ENCODE results near the gene FBXO46.

FBXO46 gene, protein sequence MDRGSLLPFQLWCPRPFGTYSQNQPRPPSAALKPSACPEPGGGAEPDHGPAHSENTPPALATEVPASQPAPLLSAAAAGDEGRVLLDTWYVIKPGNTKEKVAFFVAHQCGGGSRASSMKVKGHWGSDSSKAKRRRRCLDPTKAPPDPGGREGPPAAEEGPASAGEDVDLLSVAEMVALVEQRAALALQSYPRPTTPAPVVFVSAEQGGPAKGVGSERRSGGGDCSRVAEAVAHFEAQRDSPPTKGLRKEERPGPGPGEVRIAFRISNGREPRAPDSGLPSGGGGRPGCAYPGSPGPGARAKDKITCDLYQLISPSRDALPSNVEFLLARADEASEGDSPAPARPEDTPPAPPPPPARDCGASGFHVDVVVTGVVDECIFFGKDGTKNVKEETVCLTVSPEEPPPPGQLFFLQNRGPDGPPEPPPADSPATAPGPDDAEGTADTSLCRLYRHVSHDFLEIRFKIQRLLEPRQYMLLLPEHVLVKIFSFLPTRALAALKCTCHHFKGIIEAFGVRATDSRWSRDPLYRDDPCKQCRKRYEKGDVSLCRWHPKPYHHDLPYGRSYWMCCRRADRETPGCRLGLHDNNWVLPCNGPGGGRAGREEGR

DNA sequence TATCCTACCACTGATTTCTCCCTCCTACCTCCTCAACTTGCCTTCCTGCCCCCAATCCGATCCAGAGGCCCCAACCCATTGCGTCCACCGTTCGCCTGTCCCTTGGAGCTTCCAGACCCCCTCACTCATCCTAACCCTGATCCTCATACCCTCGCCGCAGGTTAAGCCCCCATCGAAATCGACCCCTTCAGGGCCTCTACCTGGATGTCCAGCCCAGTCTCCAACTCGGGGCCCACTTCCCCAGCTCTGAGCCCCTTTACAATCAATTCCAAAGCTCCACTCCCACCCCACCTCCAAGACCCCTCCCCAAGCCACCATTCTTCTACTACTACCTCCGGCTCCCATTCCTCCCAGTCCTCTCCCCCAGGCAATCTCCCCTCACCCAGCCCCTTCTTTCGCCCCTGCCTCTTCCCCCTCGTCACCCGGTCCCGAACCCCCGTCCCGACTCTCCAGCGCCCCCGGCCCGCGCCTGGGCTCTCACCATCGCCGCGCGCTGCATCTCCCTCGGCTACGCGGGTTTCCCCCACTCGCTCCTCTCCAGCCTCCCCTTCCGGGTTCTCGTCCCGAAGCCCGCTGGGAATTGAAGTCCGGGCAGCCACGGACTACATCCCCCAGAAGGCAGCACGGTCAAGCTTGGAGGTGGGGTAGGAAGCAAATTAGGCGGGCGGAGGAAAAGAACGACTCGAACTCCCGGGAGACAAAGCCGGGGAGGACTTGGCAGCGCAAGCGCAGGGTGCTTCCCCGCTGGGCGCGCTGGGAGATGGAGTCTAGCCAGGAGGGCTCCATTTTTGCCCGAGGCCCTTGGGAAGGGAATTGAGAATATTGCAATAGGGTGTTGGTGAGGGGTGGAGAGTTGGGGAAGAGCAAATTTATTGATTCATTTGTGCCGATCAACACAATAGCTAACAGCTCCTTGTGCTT is at the start of gene FBXO46:
TSS of gene FBXO46 (minus strand) at position 529 of the 921 bp plus-strand sequence. CDS start 17,401 bp downstream, outside the sequence.
- peak; percentile 98 for DNase-seq

DNA sequence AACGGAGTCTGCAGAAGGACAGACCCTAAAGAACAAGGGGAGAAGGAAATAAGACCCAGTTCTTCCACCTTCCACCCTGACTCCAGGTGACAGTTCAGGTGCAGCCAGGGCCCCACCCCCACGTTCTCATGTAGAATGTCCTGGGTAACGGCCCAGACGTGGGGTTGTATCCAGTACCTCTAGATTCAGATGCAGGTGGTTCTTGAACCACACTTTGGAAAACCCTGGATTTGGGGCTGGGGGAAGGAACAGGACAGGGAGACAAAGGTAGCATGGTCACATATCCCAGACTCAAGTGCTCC is 49.4 kb upstream of the FBXO46 start:
- DNase-seq = no peak

DNA sequence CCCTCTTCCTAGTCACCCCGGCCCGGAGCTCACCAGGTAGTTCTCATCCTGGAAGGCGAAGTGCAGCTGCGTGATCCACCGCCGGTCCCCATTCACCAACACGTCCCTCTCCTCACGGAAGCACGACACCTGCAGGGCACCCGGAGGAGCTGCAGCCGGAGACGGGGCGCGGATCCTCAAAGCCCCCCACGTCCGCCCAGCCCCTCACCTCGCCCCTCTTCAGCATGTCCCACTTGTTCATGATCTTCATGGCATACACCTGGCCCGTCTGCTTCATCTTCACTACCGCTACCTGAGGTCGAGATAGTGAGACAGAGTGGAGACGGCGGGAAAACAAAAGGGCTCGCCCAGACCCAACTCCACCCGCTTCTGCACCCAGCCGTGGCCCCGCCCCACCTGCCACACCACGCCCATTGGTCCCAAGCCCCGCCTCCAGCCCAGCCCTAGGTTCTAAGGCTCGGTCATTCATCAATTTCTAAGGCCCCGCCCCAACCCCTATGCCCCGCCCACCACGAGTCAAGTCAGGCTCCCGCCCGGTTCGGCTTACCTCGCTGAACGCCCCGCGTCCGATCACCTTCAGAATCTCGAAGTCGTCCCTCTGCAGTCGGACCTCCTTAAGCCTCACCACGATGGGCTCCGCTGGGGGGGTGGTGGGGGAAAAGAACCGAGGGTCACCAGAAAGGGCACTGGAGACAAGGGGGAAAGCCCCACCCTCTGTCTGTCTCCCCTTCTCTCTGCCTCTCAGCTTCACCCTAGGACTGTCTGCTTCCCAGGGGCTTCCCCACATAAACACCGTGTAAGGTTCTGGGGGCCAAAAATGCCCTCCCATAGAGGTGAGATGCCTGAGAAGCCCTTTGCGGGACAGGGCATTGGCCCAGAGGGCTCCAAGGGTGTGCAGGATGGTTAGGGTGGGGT is 48.8 kb upstream of the FBXO46 start:
- peak; percentile 93 for DNase-seq

DNA sequence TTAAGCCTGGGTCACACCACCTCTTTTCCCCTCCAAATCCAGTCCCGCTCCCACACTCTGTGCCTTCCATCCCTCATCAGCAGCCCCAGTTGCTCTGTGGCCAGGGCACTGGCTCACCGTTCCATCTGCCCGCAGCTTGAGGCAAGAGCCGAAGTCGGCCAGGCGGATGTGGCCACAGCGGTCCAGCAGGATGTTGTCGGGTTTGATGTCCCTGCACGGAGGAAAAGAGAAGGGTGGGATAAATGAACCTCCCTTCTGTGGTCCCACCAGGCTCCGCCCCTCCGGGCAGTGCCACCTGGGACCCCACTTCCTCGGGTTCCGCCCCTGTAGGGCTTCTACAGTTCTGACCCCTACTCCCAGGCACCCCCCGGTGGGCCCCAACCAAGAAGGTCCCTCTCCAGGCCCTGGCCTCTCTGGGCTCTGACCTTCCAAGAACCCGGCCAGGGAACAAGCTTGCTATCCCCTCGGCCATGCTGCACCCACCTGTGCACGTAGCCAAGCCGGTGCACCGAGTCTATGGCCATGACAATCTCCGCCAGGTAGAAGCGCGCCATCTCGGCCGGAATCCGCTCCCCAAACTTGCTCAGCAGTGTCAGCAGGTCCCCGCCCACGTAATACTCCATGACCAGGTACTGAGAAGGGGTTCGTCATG is 47.4 kb upstream of the FBXO46 start:
- DNase-seq = no peak

DNA sequence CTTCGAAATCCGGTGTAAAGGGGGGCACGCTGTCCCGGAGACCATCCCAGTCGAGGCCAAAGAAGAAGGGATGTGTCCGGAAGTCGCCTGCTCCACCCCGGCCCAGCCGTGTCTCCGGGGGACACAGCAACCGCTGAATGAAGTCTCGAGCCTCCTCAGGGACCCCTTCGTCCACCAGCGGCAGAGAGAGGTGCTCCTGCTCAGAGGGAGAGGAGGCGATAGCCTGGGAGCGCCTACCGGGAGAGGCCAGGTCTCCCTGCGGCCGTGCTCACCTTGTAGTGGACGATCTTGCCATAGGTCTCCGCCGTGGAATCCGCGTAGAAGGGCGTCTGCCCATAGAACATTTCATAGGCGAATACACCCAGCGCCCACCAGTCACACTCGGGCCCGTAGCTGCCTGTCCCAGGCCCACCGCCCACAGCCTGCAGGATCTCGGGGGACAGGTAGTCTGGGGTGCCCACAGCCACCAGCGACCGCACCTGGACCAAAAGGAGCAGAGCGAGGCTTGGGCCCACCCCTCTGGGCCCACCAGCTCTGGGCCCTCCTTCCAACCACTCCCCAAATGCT is 46.8 kb upstream of the FBXO46 start:
- no peak for DNase-seq

DNA sequence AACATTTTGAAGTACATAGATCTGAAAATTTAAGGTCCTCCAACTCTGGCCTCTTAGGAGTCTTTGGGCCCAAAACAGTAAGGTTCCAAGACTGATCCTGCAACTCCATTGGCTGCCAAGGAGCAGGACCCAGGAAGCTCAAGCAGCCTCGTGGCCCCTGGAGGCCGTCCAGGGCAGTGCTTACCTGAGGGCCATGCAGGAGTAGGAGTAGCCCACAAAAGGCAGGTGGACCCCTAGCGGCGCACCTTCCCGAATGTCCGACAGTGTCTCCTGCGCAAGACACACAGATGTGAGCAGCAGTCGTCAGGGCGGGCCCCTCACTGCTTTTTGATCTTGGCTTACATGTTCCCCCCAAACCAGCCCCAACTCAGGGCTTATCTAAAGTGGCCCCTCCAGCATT is 44.1 kb upstream of the FBXO46 start:
- DNase-seq = no peak

DNA sequence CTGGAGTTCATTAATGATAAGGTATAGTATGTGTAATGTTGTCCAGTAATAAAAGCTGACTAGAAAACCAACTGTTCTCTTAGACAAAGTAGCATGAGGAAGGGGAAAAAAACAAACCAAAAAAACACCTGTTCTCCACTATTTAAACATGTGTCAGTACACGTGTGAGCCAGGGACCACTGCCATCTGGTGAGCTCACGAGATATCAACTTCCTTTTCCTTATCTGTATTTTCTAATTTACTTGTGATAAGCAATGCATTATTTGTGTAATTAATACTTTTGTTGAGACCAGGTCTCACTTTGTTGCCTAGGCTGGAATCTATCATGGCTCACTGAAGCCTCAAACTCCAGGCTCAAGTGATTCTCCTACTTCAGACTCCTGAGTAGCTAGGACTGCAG is 42.7 kb upstream of the FBXO46 start:
- DNase-seq = no peak

DNA sequence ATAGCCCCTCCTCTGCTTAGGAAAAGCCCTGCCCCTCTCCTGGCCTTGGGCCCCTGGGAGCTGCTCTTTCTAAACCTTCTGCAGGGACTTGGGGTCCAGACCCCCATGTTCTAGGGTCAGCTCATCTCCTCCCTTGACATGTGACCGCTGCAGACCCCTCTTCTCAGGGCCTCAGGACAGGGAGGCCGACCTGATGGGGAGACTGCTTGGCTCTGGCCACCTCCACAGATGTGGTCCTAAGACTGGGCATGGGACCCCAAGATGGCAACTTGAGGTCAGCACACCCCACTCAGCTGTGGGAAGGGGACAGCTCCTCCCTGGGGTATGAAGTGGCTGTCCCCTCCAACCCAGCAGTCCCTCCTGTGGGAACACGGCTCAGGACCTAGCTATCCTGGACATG is 42.2 kb upstream of the FBXO46 start:
- DNase-seq = no peak

DNA sequence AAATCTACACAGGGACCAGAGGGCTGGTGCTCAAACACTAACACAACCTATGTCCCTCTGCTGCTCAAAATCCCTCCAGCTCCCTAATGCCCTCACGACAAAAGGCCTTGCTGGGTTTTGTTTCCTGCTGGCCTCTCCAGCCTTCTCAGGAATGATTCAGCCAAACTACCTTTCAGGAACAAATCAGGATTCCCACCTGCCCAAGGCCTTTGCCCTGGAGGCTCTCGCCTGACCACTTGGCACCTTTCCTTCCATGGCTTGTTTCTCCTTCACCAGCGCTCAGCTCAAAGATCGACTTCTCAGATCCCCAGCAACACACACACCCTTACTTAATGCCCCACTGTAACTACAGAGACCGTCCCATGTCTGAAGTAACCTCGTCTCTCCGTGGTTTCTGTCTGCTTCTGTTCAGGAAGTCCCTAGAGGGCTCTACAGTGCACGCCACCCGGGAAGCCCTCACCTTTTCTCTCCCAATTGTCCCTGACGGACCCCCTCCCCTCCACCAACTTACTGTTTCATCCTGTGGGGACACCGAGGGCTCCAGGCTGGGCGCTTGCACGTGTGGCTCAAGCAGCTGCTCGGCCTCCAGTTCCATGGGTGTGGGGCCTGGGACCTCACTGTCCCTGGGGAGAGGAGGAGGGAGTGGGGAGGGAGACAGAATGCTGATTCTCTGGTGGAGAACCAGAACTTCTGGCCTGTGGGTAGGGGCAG is 41.6 kb upstream of the FBXO46 start:
- DNase-seq = no peak

DNA sequence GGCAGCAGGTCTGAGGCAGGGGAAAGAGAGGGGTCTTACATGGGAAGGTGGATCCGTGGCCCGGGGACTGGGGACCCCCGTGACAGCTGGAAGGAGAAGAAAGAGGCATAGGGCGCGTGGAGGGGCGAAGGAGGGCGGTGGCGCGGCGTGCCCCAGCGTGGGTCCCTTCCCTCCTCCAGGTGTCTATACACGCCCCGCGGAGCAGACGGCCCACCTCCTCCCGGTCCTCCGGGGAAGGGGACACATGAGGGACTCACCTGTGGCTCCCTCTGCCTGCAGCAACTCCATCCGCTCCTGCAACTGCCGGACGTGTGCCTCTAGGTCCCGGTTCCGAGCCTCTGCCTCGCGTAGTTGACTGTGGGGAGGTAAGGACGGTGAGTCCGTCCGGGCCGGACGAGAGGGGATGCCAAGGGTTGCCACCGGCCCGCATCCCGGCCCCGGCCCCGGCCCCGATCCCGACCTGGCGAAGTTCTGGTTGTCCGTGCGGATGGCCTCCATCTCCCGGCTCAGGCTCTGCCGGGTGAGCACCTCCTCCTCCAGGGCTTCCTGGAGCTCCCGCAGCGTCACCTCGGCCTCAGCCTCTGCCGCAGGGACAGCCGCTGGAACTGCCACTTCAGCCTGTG is 40.7 kb upstream of the FBXO46 start:
- no peak for DNase-seq

DNA sequence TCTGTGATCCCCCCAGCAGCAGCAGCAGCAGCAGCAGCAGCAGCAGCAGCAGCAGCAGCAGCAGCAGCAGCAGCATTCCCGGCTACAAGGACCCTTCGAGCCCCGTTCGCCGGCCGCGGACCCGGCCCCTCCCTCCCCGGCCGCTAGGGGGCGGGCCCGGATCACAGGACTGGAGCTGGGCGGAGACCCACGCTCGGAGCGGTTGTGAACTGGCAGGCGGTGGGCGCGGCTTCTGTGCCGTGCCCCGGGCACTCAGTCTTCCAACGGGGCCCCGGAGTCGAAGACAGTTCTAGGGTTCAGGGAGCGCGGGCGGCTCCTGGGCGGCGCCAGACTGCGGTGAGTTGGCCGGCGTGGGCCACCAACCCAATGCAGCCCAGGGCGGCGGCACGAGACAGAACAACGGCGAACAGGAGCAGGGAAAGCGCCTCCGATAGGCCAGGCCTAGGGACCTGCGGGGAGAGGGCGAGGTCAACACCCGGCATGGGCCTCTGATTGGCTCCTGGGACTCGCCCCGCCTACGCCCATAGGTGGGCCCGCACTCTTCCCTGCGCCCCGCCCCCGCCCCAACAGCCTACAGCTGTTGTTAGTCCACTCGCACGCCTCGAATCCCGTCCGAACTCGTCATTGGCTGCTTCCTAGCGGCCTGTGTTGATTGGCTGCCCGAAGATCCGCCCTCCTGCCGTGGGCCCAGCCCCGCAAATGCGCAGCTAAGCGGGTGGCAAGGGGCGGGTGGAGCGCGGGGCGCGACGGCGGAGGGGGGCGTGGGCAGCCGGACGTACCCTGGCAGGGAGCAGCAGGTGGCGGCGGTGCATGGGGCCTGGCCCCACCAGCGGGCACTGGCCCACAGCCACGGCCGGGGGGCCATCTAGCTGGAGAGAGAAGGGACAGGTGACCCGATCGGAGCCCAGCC is 39.8 kb upstream of the FBXO46 start:
- DNase-seq = peak; percentile 97

DNA sequence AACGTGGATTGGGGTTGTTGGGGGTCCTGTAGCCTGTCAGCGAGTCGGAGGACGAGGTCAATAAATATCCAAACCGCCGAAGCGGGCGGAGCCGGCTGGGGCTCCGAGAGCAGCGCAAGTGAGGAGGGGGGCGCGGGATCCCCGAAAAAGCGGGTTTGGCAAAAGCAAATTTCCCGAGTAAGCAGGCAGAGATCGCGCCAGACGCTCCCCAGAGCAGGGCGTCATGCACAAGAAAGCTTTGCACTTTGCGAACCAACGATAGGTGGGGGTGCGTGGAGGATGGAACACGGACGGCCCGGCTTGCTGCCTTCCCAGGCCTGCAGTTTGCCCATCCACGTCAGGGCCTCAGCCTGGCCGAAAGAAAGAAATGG is 39.1 kb upstream of the FBXO46 start:
- no peak for DNase-seq

DNA sequence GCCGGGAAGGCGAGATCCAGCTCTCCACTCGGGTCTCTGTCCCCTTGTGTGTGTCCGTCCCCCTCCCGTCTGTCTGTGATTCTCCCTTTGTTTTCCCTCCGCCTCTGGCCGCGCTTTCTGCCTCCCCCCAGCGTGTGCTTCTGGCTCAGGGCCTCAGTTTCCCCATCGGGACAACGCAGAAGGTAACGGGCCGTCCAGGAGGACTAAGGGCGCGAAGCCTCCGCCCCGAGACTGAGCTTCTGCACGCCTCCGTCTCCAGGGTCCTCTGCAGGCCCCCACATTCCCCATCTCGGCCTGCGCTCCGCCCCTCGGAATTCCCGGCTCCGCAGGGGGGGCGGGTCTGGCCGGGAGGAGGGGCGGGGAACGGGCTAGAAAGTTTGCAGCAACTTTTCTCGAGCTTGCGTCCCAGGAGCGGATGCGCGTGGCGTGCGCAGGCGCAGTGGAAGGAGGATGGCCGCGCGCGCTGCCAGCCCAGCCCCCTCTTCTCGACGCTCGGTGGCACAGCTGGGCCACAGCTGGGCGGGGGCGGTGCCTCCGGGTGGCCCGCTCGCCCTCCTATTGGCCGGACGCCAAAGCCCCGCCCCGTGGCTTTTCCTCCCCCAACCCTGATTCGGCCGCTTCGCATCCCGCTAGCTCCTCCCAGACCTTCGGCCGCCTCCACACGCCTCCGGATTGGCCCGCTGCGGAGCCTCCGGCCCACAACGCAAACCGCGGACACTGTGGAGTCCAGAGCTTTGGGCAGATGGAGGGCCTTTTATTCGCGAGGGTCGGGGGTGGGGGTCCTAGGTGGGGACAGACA is 38.5 kb upstream of the FBXO46 start, which contains the start of gene SIX5:
TSS of gene SIX5 (minus strand) at position 269 of the 799 bp plus-strand sequence. CDS start 408 bp downstream, outside the sequence.
- peak; percentile 97 for DNase-seq

DNA sequence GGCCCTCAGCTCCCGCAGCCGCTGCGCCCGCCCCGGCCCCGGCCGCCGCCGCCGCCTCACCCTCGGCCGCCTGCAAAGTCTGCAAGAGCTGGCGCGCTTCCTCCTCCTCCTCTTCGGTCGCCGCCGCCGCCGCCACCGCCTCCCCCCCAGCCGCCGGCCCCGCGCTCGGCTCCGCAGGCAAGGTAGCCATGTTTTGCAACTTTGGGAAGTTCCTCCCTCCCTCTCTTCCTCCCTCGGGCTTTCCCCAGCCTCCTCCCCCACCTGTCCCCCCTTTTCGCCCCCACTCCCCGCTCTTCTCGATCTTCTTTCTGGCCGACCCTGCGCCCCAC is 37.9 kb upstream of the FBXO46 start:
- peak; percentile 80 for DNase-seq

DNA sequence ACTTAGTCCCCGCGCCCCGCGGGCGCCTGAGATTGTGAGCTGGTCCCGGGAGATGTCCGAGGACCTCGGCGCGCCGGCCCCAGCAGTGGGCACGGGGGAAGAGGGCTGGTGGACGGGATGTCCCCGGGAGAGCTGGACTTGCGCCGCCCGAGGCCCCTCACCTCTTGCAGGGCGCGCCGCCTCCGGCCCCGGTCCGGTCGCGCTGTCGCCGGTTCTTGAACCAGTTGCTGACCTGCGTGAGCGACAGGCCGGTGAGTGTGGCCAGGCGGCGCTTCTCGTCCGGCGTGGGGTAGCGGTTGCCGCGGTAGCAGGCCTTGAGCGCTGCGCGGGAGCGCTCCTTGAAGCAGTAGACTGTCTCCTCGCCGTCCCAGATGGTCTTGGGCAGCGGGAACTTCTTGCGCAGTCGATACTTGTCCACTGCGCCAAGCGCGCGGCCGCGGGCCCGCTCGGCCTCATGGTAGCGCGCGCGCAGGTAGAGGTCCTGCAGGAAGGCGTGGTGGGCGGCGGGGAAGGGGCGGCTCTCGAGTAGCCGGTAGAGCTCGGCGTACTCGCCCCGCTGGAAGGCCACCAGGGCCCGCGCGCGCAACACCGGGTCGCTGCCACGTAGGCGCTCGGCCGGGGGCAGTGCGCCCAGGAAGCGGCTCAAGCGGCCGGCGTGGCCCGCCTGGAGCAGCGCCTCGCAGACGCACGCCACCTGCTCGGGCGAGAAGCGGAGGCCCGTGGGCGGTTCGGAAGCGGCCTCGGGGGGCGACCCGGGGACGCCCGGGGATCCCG is 37.4 kb upstream of the FBXO46 start:
- DNase-seq = no peak

DNA sequence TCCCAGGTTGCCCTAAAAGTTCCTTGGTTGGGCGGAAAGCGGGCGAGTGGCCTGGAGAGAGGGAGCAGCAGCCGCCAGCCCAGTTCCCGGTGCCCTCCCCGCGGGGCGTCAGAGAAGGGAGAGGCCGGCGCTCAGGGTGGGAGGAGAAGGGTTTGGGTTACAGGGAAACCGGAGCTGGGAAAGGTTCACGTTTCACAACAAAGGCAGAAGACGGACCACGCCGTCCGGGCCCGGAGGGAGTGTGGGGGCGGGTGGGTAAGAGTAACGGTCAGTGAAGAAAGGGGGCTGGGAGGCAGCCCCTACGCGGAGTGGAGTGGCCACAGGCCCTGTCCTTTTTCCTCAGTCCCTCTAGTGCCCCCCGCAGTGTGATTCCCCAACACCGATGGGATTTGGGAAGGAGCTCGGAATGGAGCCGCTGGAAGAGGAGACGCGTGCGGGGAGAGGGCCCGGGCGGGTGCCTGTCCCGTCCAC is 36.7 kb upstream of the FBXO46 start:
- no peak for DNase-seq

DNA sequence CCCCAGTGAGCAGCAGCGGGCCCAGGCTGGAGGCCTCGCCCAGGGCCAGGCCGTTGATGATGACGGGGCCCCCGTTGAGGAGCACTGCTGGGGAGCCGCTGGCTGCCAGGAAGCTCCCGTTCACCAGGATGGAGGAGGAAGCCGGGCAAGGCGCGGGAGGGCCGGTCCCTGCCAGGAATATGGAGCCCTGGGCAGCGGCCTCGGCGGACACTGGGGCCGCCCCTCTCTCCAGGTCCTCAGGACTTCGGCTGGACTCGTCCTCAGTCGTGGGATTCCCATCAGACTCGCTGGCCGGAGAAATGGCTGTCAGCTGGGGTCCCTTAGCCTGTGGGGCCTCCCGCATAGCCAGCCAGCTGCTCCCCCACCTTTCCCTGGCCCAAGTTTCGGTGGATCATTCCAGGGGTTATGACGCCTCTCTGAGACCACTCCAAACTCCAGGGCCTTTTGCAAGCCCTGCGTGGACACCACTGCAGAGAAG is 36.2 kb upstream of the FBXO46 start:
- DNase-seq = no peak
